ENCODE results near the gene RPL10. TPM values are rescaled to one million over a fixed set of nuclear protein-coding genes. Genes with fewer than 3 reads are reported as not detected.
"Not testable (repeated sequence)": the region's sequence is repeated elsewhere in the genome, so short reads cannot be mapped to it uniquely, and the experiment has no call there.

Gene RPL10
- polyA plus RNA-seq, 1 donor from 2014 or later, result 5,716 TPM

GRCh38 chrX:154378799-154379568, 19.2 kb upstream of the RPL10 start, which contains the start of gene EMD:
EMD (plus strand) TSS chrX:154379295; CDS start chrX:154379485, 190 bp downstream.
- Mint-ChIP-seq H3K9me3 (peaks cover 0 to 2% (median 0%) of the 10 kb centered on the region in 3 donors), H3K27ac (peak within 1 kb of the TSS; percentile 93 to 98 (median 96)), H3K36me3 (peaks cover 2% of the 10 kb centered on the region), H3K4me1 (peaks cover 3 to 9% (median 4%) of the 10 kb centered on the region in 3 donors), H3K27me3 (no peaks in the 10 kb centered on the region), H3K4me3 (peak within 1 kb of the TSS; percentile 82 to 91 (median 90))

GRCh38 chrX:154379569-154379951, 18.6 kb upstream of the RPL10 start:
- Mint-ChIP-seq H3K4me1 (peaks cover 4 to 9% (median 5%) of the 10 kb centered on the region in 3 donors), H3K9me3 (peaks cover 0 to 2% (median 0%) of the 10 kb centered on the region in 3 donors), H3K4me3 (peak overlapping the region; percentile 82 to 91 (median 90)), H3K27ac (peak overlapping the region; percentile 93 to 98 (median 96)), H3K27me3 (no peaks in the 10 kb centered on the region), H3K36me3 (peaks cover 2% of the 10 kb centered on the region)

GRCh38 chrX:154380153-154380552, 18.0 kb upstream of the RPL10 start:
- Mint-ChIP-seq H3K4me1 (peaks cover 5 to 9% (median 8%) of the 10 kb centered on the region in 3 donors), H3K9me3 (peaks cover 0 to 2% (median 0%) of the 10 kb centered on the region in 3 donors), H3K36me3 (peaks cover 2% of the 10 kb centered on the region), H3K27me3 (no peaks in the 10 kb centered on the region), H3K27ac (peak overlapping the region; percentile 93 to 98 (median 96)), H3K4me3 (peak overlapping the region; percentile 82 to 91 (median 90))

- Mint-ChIP-seq H3K36me3 (peaks cover 2% of the 10 kb centered on the region), H3K4me3 (peak overlapping the region; percentile 74 to 91 (median 86)), H3K27me3 (no peaks in the 10 kb centered on the region), H3K4me1 (peaks cover 5 to 9% (median 8%) of the 10 kb centered on the region in 3 donors), H3K27ac (peak overlapping the region; percentile 93 to 98 (median 96)), H3K9me3 (peaks cover 0 to 2% (median 0%) of the 10 kb centered on the region in 3 donors)
These were observed 17.4 kb upstream of the RPL10 start for GRCh38 chrX:154380787-154381186.

- H3K4me3 Mint-ChIP-seq, result peak overlapping the region in 2 of 4 donors; percentile 57 to 91
- peaks cover 5 to 9% (median 8%) of the 10 kb centered on the region in 3 donors for H3K4me1 Mint-ChIP-seq
- H3K27me3 Mint-ChIP-seq, result no peaks in the 10 kb centered on the region
- peaks cover 2% of the 10 kb centered on the region for H3K36me3 Mint-ChIP-seq
- H3K9me3 Mint-ChIP-seq, result peaks cover 0 to 2% (median 0%) of the 10 kb centered on the region in 3 donors
- H3K27ac Mint-ChIP-seq, result peak overlapping the region in 2 of 3 donors; percentile 96 to 98
These were observed 16.9 kb upstream of the RPL10 start for GRCh38 chrX:154381271-154381670.

- peaks cover 5 to 9% (median 8%) of the 10 kb centered on the region in 3 donors for H3K4me1 Mint-ChIP-seq
- H3K36me3 Mint-ChIP-seq, result peaks cover 2% of the 10 kb centered on the region
- H3K27ac Mint-ChIP-seq, result peak overlapping the region in 1 of 3 donors; percentile 98
- peak overlapping the region in 2 of 4 donors; percentile 13 to 67 for H3K4me3 Mint-ChIP-seq
- no peaks in the 10 kb centered on the region for H3K27me3 Mint-ChIP-seq
- no peaks in the 10 kb centered on the region for H3K9me3 Mint-ChIP-seq
These were observed 15.6 kb upstream of the RPL10 start for GRCh38 chrX:154382483-154383069.

- no peaks in the 10 kb centered on the region for H3K9me3 Mint-ChIP-seq
- peak overlapping the region in 1 of 3 donors; percentile 87 for H3K27ac Mint-ChIP-seq
- H3K4me3 Mint-ChIP-seq, result peak overlapping the region in 2 of 4 donors; percentile 45 to 47
- peaks cover 2% of the 10 kb centered on the region for H3K36me3 Mint-ChIP-seq
- no peaks in the 10 kb centered on the region for H3K27me3 Mint-ChIP-seq
- peaks cover 5 to 7% (median 6%) of the 10 kb centered on the region in 3 donors for H3K4me1 Mint-ChIP-seq
These were observed 14.6 kb upstream of the RPL10 start for GRCh38 chrX:154383359-154384283.

- Mint-ChIP-seq H3K9me3 (no peaks in the 10 kb centered on the region), H3K4me1 (peaks cover 4 to 7% (median 5%) of the 10 kb centered on the region in 3 donors), H3K4me3 (peak overlapping the region in 3 of 4 donors; percentile 45 to 66 (median 63)), H3K36me3 (peaks cover 2% of the 10 kb centered on the region), H3K27me3 (no peaks in the 10 kb centered on the region), H3K27ac (peak overlapping the region in 2 of 3 donors; percentile 87)
These were observed 13.8 kb upstream of the RPL10 start for GRCh38 chrX:154384284-154384892.

GRCh38 chrX:154388094-154388493, 10.1 kb upstream of the RPL10 start:
- H3K36me3 Mint-ChIP-seq, H3K27me3 Mint-ChIP-seq, H3K27ac Mint-ChIP-seq, H3K4me1 Mint-ChIP-seq, H3K4me3 Mint-ChIP-seq, H3K9me3 Mint-ChIP-seq: not testable (repeated sequence)

- H3K9me3 Mint-ChIP-seq, H3K4me1 Mint-ChIP-seq, H3K27me3 Mint-ChIP-seq, H3K36me3 Mint-ChIP-seq, H3K4me3 Mint-ChIP-seq, H3K27ac Mint-ChIP-seq: not testable (repeated sequence)
These were observed 9.5 kb upstream of the RPL10 start for GRCh38 chrX:154388649-154389048.

GRCh38 chrX:154389812-154390747, 8.1 kb upstream of the RPL10 start:
- H3K4me3 Mint-ChIP-seq, H3K27ac Mint-ChIP-seq, H3K9me3 Mint-ChIP-seq, H3K27me3 Mint-ChIP-seq, H3K36me3 Mint-ChIP-seq, H3K4me1 Mint-ChIP-seq: not testable (repeated sequence)

GRCh38 chrX:154396363-154396762, 1.8 kb upstream of the RPL10 start:
- H3K4me3 Mint-ChIP-seq, result peak overlapping the region; percentile 28 to 99 (median 62)
- peaks cover 7 to 14% (median 8%) of the 10 kb centered on the region in 3 donors for H3K4me1 Mint-ChIP-seq
- H3K9me3 Mint-ChIP-seq, H3K36me3 Mint-ChIP-seq, H3K27me3 Mint-ChIP-seq: not testable (repeated sequence)
- peak overlapping the region in 2 of 3 donors; percentile 32 to 67 for H3K27ac Mint-ChIP-seq
